Mesodermal cell (in vitro differentiated cells): ENCODE measurements around the gene SLC35D1.
"Not testable (repeated sequence)": the region's sequence is repeated elsewhere in the genome, so short reads cannot be mapped to it uniquely, and the experiment has no call there.

Source experiments
- H3K27ac ChIP-seq: 2 replicates; pipeline ENCODE4 v1.7.0; 2013; ENCODE audit warnings: mild to moderate bottlenecking, low read depth, low read length, moderate library complexity; ENCODE audit not compliant: severe bottlenecking
- H3K36me3 ChIP-seq: 2 replicates; pipeline ENCODE4 v1.7.1; 2013; ENCODE audit warnings: mild to moderate bottlenecking, low read length, moderate library complexity; ENCODE audit not compliant: control insufficient read depth, insufficient read depth
- H3K4me1 ChIP-seq: one replicate; pipeline ENCODE4 v1.7.1; 2013; ENCODE audit warnings: mild to moderate bottlenecking, low read length; ENCODE audit not compliant: insufficient read depth, control insufficient read depth, poor library complexity, severe bottlenecking
- H3K4me3 ChIP-seq: 2 replicates; pipeline ENCODE4 v1.7.0; 2013; ENCODE audit warnings: low read length, control low read depth, mild to moderate bottlenecking; ENCODE audit not compliant: insufficient read depth, poor library complexity, severe bottlenecking; ENCODE audit errors: extremely low read depth
- H3K9me3 ChIP-seq: 2 replicates; pipeline ENCODE4 v1.7.1; 2013; ENCODE audit warnings: mild to moderate bottlenecking, low read length, moderate library complexity; ENCODE audit not compliant: control insufficient read depth
- WGBS, 2 experiments: methylation state at CpG; one replicate each; pipeline ENCODE4 v1.1.5; 2013; ENCODE audit warnings: missing lambda C conversion rate in 2 of 2; ENCODE audit not compliant: insufficient coverage in 2 of 2; 5-methylcytosine and 5-hydroxymethylcytosine counted together

Gene SLC35D1

GRCh38 chr1:66996018-66996682, 57.8 kb downstream of the SLC35D1 start:
- Histone ChIP-seq H3K9me3 (no peaks in the 10 kb centered on the region), H3K36me3 (peaks cover 12% of the 10 kb centered on the region), H3K4me1 (no peaks in the 10 kb centered on the region), H3K4me3 (no peak overlapping the region), H3K27ac (no peak overlapping the region)
- WGBS, 2 experiments = 81 to 82% methylated on average over 7 of the region's 7 CpGs

GRCh38 chr1:66993076-66993475, 60.9 kb downstream of the SLC35D1 start:
- WGBS, 2 experiments = 100% methylated on average over 1 to 2 of the region's 3 CpGs
- H3K27ac ChIP-seq = no peak overlapping the region
- H3K9me3 ChIP-seq = no peaks in the 10 kb centered on the region
- no peaks in the 10 kb centered on the region for H3K4me1 ChIP-seq
- peaks cover 14% of the 10 kb centered on the region for H3K36me3 ChIP-seq
- H3K4me3 ChIP-seq = no peak overlapping the region

GRCh38 chr1:66985835-66986234, 68.1 kb downstream of the SLC35D1 start:
- H3K36me3 ChIP-seq = peaks cover 52% of the 10 kb centered on the region
- WGBS, 2 experiments = no CpG with 5 or more reads among the region's 1 CpG
- H3K9me3 ChIP-seq = no peaks in the 10 kb centered on the region
- H3K4me1 ChIP-seq = no peaks in the 10 kb centered on the region
- no peak overlapping the region for H3K4me3 ChIP-seq
- H3K27ac ChIP-seq = no peak overlapping the region

- Histone ChIP-seq H3K27ac (no peak overlapping the region), H3K9me3 (no peaks in the 10 kb centered on the region), H3K4me1 (no peaks in the 10 kb centered on the region), H3K4me3 (no peak overlapping the region), H3K36me3 (peaks cover 53% of the 10 kb centered on the region)
- 100% methylated on average over 1 of the region's 1 CpG for WGBS, 2 experiments
Observed at GRCh38 chr1:66984491-66984890, 69.5 kb downstream of the SLC35D1 start.

- H3K9me3 ChIP-seq = no peaks in the 10 kb centered on the region
- peaks cover 60% of the 10 kb centered on the region for H3K36me3 ChIP-seq
- no peak overlapping the region for H3K4me3 ChIP-seq
- no peaks in the 10 kb centered on the region for H3K4me1 ChIP-seq
- H3K27ac ChIP-seq = no peak overlapping the region
- WGBS, 2 experiments = 94 to 100% methylated on average over 1 to 2 of the region's 4 CpGs
Observed at GRCh38 chr1:66982561-66983260, 71.2 kb downstream of the SLC35D1 start.

GRCh38 chr1:66981679-66982078, 72.3 kb downstream of the SLC35D1 start:
- 100% methylated on average over 2 of the region's 4 CpGs; no CpG with 5 or more reads in 1 of the 2 experiments for WGBS, 2 experiments
- Histone ChIP-seq H3K36me3 (peaks cover 64% of the 10 kb centered on the region), H3K9me3 (no peaks in the 10 kb centered on the region), H3K27ac (no peak overlapping the region), H3K4me1 (no peaks in the 10 kb centered on the region), H3K4me3 (no peak overlapping the region)

GRCh38 chr1:66980745-66981367, 73.1 kb downstream of the SLC35D1 start:
- H3K4me1 ChIP-seq = no peaks in the 10 kb centered on the region
- no peak overlapping the region for H3K4me3 ChIP-seq
- H3K36me3 ChIP-seq = peaks cover 62% of the 10 kb centered on the region
- no peaks in the 10 kb centered on the region for H3K9me3 ChIP-seq
- WGBS, 2 experiments = 88% methylated on average over 1 of the region's 1 CpG; no CpG with 5 or more reads in 1 of the 2 experiments
- no peak overlapping the region for H3K27ac ChIP-seq

- H3K27ac ChIP-seq, H3K4me3 ChIP-seq, H3K9me3 ChIP-seq, H3K4me1 ChIP-seq: not testable (repeated sequence)
- 96 to 99% methylated on average over 7 to 8 of the region's 11 CpGs for WGBS, 2 experiments
- H3K36me3 ChIP-seq = peaks cover 72% of the 10 kb centered on the region
Observed at GRCh38 chr1:66979621-66980020, 74.3 kb downstream of the SLC35D1 start.

- H3K36me3 ChIP-seq = peaks cover 69% of the 10 kb centered on the region
Observed at GRCh38 chr1:66978201-66978600, 75.7 kb downstream of the SLC35D1 start.

GRCh38 chr1:66968574-66968973, 85.4 kb downstream of the SLC35D1 start:
- Histone ChIP-seq H3K9me3 (peaks cover 3% of the 10 kb centered on the region), H3K36me3 (peaks cover 55% of the 10 kb centered on the region), H3K4me3 (no peak overlapping the region), H3K4me1 (no peaks in the 10 kb centered on the region), H3K27ac (no peak overlapping the region)
- WGBS, 2 experiments = no CpG with 5 or more reads among the region's 3 CpGs

More at GRCh38 chr1:66978201-66978600, 75.7 kb downstream of the SLC35D1 start:
- Histone ChIP-seq H3K4me3 (no peak overlapping the region), H3K9me3 (no peaks in the 10 kb centered on the region), H3K4me1 (no peaks in the 10 kb centered on the region), H3K27ac (no peak overlapping the region)
